HepG2 (cell line): ENCODE measurements around the gene CARD8. TPM values are rescaled to one million over a fixed set of nuclear protein-coding genes. Genes with fewer than 3 reads are reported as not detected.

Source experiments
- AGO1 ChIP-seq: fragments of 200-400 bp; formaldehyde crosslinking; IDR thresholded peaks from 2 replicates; pipeline ENCODE4 v1.6.1; 2017; ENCODE audit warnings: mild to moderate bottlenecking, low read depth, low read length, moderate library complexity; ENCODE audit not compliant: poor library complexity, severe bottlenecking
- DPF2 ChIP-seq: sonication (generic); formaldehyde crosslinking; IDR thresholded peaks from 2 replicates; pipeline ENCODE4 v1.4.0; 2020; ENCODE audit warnings: mild to moderate bottlenecking, low read depth, missing genetic modification reagents, borderline replicate concordance
- ERF ChIP-seq: IDR thresholded peaks from 2 replicates; pipeline ENCODE4 v1.6.1; 2018; ENCODE audit warnings: missing biosample characterization, missing genetic modification reagents
- GPN1 ChIP-seq: sonication (generic); formaldehyde crosslinking; IDR thresholded peaks from 2 replicates; pipeline ENCODE4 v1.5.1; 2020; ENCODE audit warnings: missing genetic modification reagents, borderline replicate concordance
- HES4 ChIP-seq: sonication (generic); formaldehyde crosslinking; IDR thresholded peaks from 2 replicates; pipeline ENCODE4 v1.9.0; 2021; ENCODE audit warnings: mild to moderate bottlenecking, missing genetic modification reagents, borderline replicate concordance
- KAT8 ChIP-seq: IDR thresholded peaks from 2 replicates; pipeline ENCODE4 v1.6.1; 2016; ENCODE audit warnings: missing genetic modification reagents, missing compliant biosample characterization
- KLF12 ChIP-seq: sonication (generic); formaldehyde crosslinking; IDR thresholded peaks from 2 replicates; pipeline ENCODE4 v1.4.0; 2020; ENCODE audit warnings: missing genetic modification reagents, borderline replicate concordance
- MIER3 ChIP-seq: IDR thresholded peaks from 2 replicates; pipeline ENCODE4 v1.6.1; 2016; ENCODE audit warnings: missing compliant biosample characterization, borderline replicate concordance
- NFIB ChIP-seq: sonication (generic); formaldehyde crosslinking; IDR thresholded peaks from 2 replicates; pipeline ENCODE4 v1.9.0; 2021; ENCODE audit warnings: missing genetic modification reagents, mild to moderate bottlenecking, borderline replicate concordance
- PCBP2 ChIP-seq: fragments of 200-400 bp; formaldehyde crosslinking; optimal IDR thresholded peaks from 2 replicates; pipeline ENCODE3; 2018; ENCODE audit warnings: low read length, low read depth; ENCODE audit not compliant: poor library complexity, severe bottlenecking
- POLR2AphosphoS5 ChIP-seq: IDR thresholded peaks from 2 replicates; pipeline ENCODE4 v1.6.1; 2012; ENCODE audit warnings: low read depth, low read length
- PRPF4 ChIP-seq: fragments of 200-400 bp; formaldehyde crosslinking; IDR thresholded peaks from 2 replicates; pipeline ENCODE4 v1.6.1; 2016; ENCODE audit warnings: low read length, low read depth; ENCODE audit not compliant: poor library complexity, severe bottlenecking
- SMC3 ChIP-seq: IDR thresholded peaks from 2 replicates; pipeline ENCODE4 v1.6.1; 2011; ENCODE audit warnings: low read length, improper control_type of control experiment
- THYN1 ChIP-seq: sonication (generic); formaldehyde crosslinking; IDR thresholded peaks from 2 replicates; pipeline ENCODE4 v1.8.1; 2023; ENCODE audit warnings: low read depth, mild to moderate bottlenecking, moderate library complexity, missing genetic modification reagents, borderline replicate concordance
- ZNF232 ChIP-seq: sonication (generic); formaldehyde crosslinking; IDR thresholded peaks from 2 replicates; pipeline ENCODE4 v1.4.0; 2020; ENCODE audit warnings: missing genetic modification reagents, borderline replicate concordance
- ZNF274 ChIP-seq: sonication (generic); formaldehyde crosslinking; IDR thresholded peaks from 2 replicates; pipeline ENCODE4 v1.5.1; 2020; ENCODE audit warnings: mild to moderate bottlenecking, missing genetic modification reagents
- ZNF749 ChIP-seq: sonication (generic); formaldehyde crosslinking; IDR thresholded peaks from 2 replicates; pipeline ENCODE4 v1.8.0; 2022; ENCODE audit warnings: mild to moderate bottlenecking, missing genetic modification reagents, moderate library complexity, borderline replicate concordance
- ZNF777 ChIP-seq: sonication (generic); formaldehyde crosslinking; IDR thresholded peaks from 2 replicates; pipeline ENCODE4 v1.4.0; 2020; ENCODE audit warnings: missing genetic modification reagents
- polyA plus RNA-seq, 8 experiments: library from polyadenylated mRNA; depleted of rRNA in 3 of 8; stranded (reverse) in 7 of 8; unstranded in 1 of 8; fragments of >200 nt; fragmentation: Illumina TruSeq in 4 of 8; extraction: Trizol in 4 of 8; gene quantifications; 2 replicates each; pipeline versions ENCODE4 v1.2.1 to v1.2.3, GENCODE V29; 2011 to 2016; ENCODE audit warnings: low read depth in 4 of 8, missing spikeins in 1 of 8, mixed read lengths in 1 of 8; ENCODE audit not compliant: insufficient read depth in 1 of 8
- total RNA-seq, 5 experiments: library from RNA; depleted of rRNA; stranded (reverse); fragments of >200 nt; fragmentation: Illumina TruSeq; extraction: Trizol; gene quantifications; 2 replicates each; pipeline ENCODE4 v1.2.3, GENCODE V29; 2016; ENCODE audit warnings: low read depth in 1 of 5
- TF ChIP-seq, protein P1 (sequence below): sonication (generic); formaldehyde crosslinking; IDR thresholded peaks from 2 replicates; pipeline ENCODE4 v1.9.0; 2021; ENCODE audit warnings: missing genetic modification reagents, mild to moderate bottlenecking, borderline replicate concordance
- TF ChIP-seq, protein P2 (sequence below): IDR thresholded peaks from 2 replicates; pipeline ENCODE4 v1.6.1; 2016; ENCODE audit warnings: mild to moderate bottlenecking, missing biosample characterization, missing genetic modification reagents
- TF ChIP-seq, protein P3 (sequence below): sonication (generic); formaldehyde crosslinking; IDR thresholded peaks from 2 replicates; pipeline ENCODE4 v1.8.1; 2022; ENCODE audit warnings: mild to moderate bottlenecking, missing genetic modification reagents
- TF ChIP-seq, protein P4 (sequence below): IDR thresholded peaks from 2 replicates; pipeline ENCODE4 v1.6.1; 2016; ENCODE audit warnings: low read depth

CARD8 gene
- total and polyA plus RNA-seq, 2 of the 13 experiments (the other 11 are each of a cell fraction or from before 2014, with no cell fraction given) = 15.0 to 19.2 TPM

DNA sequence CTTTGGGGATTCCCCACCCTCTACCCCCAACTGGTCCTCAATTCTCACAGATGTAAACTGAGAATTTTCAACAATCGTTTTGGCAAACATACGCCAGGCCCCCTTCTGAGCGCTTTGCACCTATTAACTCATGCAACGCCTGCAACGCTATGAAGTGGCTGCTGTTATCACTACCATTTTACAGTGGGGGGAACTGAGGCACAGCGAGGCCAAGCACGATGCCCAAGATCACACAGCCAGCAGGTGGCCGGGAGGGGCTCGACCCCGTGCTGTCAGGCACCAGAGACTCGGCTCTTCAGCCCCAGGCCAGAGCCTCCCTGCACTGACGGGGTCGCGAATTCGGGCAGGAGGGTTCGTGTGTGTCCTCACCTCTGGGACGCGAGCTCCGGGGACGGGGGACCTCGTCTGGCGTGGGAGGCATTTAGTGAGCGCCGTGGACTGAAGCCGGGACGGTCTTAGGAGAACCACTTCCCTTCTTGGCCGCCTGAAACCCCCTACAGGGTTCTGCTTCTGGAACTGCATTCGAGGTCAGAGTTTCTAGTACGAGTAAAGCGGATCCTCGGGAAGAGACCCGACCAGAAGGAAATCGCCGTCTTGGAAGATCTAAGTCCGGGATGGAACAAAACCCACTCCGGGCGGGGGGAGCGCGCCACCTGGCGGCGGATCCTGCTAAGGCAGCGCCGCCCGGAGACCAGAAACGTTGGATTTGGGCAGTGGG lies 35.2 kb upstream of the CARD8 start (continued):
- TF ChIP-seq THYN1 (CRISPR knock-in tag) (no peak), ERF (CRISPR knock-in tag) (0 out of 2 replicates have a peak, but pooled peaks have one; percentile 50), HES4 (CRISPR knock-in tag) (no peak), AGO1 (peak; percentile 93), KLF12 (CRISPR knock-in tag) (0 out of 2 replicates have a peak, but pooled peaks have one; percentile 31), ZNF749 (no peak), NFIB (CRISPR knock-in tag) (no peak), SMC3 (peak; percentile 40; the same call in 1 of the 2 replicates), GPN1 (CRISPR knock-in tag) (no peak), MIER3 (CRISPR knock-in tag) (no peak), ZNF274 (CRISPR knock-in tag) (no peak), POLR2AphosphoS5 (no peak), KAT8 (CRISPR knock-in tag) (0 out of 2 replicates have a peak, but pooled peaks have one; percentile 37), PCBP2 (no peak), ZNF777 (CRISPR knock-in tag) (peak; percentile 74), ZNF232 (CRISPR knock-in tag) (no peak), DPF2 (CRISPR knock-in tag) (no peak), PRPF4 (no peak)
- TF ChIP-seq, protein P1, sequence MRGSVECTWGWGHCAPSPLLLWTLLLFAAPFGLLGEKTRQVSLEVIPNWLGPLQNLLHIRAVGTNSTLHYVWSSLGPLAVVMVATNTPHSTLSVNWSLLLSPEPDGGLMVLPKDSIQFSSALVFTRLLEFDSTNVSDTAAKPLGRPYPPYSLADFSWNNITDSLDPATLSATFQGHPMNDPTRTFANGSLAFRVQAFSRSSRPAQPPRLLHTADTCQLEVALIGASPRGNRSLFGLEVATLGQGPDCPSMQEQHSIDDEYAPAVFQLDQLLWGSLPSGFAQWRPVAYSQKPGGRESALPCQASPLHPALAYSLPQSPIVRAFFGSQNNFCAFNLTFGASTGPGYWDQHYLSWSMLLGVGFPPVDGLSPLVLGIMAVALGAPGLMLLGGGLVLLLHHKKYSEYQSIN (CRISPR knock-in tag) = no peak
- TF ChIP-seq, protein P2, sequence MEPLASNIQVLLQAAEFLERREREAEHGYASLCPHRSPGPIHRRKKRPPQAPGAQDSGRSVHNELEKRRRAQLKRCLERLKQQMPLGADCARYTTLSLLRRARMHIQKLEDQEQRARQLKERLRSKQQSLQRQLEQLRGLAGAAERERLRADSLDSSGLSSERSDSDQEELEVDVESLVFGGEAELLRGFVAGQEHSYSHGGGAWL (CRISPR knock-in tag) = no peak
- TF ChIP-seq, protein P3, sequence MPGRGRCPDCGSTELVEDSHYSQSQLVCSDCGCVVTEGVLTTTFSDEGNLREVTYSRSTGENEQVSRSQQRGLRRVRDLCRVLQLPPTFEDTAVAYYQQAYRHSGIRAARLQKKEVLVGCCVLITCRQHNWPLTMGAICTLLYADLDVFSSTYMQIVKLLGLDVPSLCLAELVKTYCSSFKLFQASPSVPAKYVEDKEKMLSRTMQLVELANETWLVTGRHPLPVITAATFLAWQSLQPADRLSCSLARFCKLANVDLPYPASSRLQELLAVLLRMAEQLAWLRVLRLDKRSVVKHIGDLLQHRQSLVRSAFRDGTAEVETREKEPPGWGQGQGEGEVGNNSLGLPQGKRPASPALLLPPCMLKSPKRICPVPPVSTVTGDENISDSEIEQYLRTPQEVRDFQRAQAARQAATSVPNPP (CRISPR knock-in tag) = no peak
- TF ChIP-seq, protein P4, sequence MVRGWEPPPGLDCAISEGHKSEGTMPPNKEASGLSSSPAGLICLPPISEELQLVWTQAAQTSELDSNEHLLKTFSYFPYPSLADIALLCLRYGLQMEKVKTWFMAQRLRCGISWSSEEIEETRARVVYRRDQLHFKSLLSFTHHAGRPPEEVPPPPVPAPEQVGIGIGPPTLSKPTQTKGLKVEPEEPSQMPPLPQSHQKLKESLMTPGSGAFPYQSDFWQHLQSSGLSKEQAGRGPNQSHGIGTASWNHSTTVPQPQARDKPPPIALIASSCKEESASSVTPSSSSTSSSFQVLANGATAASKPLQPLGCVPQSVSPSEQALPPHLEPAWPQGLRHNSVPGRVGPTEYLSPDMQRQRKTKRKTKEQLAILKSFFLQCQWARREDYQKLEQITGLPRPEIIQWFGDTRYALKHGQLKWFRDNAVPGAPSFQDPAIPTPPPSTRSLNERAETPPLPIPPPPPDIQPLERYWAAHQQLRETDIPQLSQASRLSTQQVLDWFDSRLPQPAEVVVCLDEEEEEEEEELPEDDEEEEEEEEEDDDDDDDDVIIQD (CRISPR knock-in tag) = no peak
